HG03558 (cell line): ENCODE results near the gene PPP1R15A.
"Not testable (repeated sequence)": the region's sequence is repeated elsewhere in the genome, so short reads cannot be mapped to it uniquely, and the experiment has no call there.

ENCODE experiments used
- ATAC-seq: cut with Tn5 transposase; IDR thresholded peaks from one replicate; pipeline ENCODE4 v1.9.1; 2021; ENCODE audit warnings: moderate number of reproducible peaks; ENCODE audit not compliant: unreplicated experiment; ENCODE audit errors: extremely low read depth

PPP1R15A gene

GRCh38 chr19:48872182-48872883, at the start of gene PPP1R15A:
Gene PPP1R15A, plus strand, starts transcription at chr19:48872421. Its CDS starts 813 bp downstream, at chr19:48873234.
- ATAC-seq = no peak

GRCh38 chr19:48822514-48822913, 49.7 kb upstream of the PPP1R15A start:
- ATAC-seq = no peak

GRCh38 chr19:48826606-48827020, 45.6 kb upstream of the PPP1R15A start:
- no peak for ATAC-seq

GRCh38 chr19:48830088-48830487, 42.1 kb upstream of the PPP1R15A start:
- ATAC-seq = no peak

GRCh38 chr19:48830965-48831364, 41.3 kb upstream of the PPP1R15A start:
- no peak for ATAC-seq

- no peak for ATAC-seq
These were observed 39.2 kb upstream of the PPP1R15A start for GRCh38 chr19:48833049-48833448.

- no peak for ATAC-seq
These were observed 38.2 kb upstream of the PPP1R15A start for GRCh38 chr19:48833977-48834376.

- ATAC-seq = no peak
These were observed 36.5 kb upstream of the PPP1R15A start for GRCh38 chr19:48835734-48836088.

GRCh38 chr19:48836089-48837017, 35.9 kb upstream of the PPP1R15A start, which contains the start of gene HSD17B14:
Gene HSD17B14, minus strand, starts transcription at chr19:48836491. Its CDS starts 80 bp downstream, at chr19:48836411.
- ATAC-seq = no peak

- ATAC-seq = no peak
These were observed 35.1 kb upstream of the PPP1R15A start for GRCh38 chr19:48837051-48837524.

- ATAC-seq = no peak
These were observed 34.5 kb upstream of the PPP1R15A start for GRCh38 chr19:48837687-48838086.

GRCh38 chr19:48841047-48841446, 31.2 kb upstream of the PPP1R15A start:
- ATAC-seq = no peak

GRCh38 chr19:48841571-48841970, 30.6 kb upstream of the PPP1R15A start:
- no peak for ATAC-seq

- ATAC-seq = no peak
These were observed 29.4 kb upstream of the PPP1R15A start for GRCh38 chr19:48842789-48843162.

- ATAC-seq = no peak
These were observed 27.7 kb upstream of the PPP1R15A start for GRCh38 chr19:48844472-48844871.

- no peak for ATAC-seq
These were observed 26.8 kb upstream of the PPP1R15A start for GRCh38 chr19:48845384-48845783.

- not testable (repeated sequence) for ATAC-seq
These were observed 25.6 kb upstream of the PPP1R15A start for GRCh38 chr19:48846659-48847058.

- ATAC-seq = no peak
These were observed 19.9 kb upstream of the PPP1R15A start for GRCh38 chr19:48852292-48852691.

- no peak for ATAC-seq
These were observed 18.7 kb upstream of the PPP1R15A start for GRCh38 chr19:48853483-48853882.

GRCh38 chr19:48854103-48854502, 18.1 kb upstream of the PPP1R15A start:
- ATAC-seq = no peak

- ATAC-seq = no peak
These were observed 15.3 kb upstream of the PPP1R15A start for GRCh38 chr19:48856921-48857320.
